PC-3 (cell line): Measurements from ENCODE around the gene HCFC1R1. TPM values are rescaled to one million over a fixed set of nuclear protein-coding genes. Genes with fewer than 3 reads are reported as not detected.
A peak's percentile ranks its signal among the peaks of the same experiment; 100 is the strongest.

Experiments used
- ATAC-seq: fragments of 200-7000 bp; cut with Tn5 transposase; 2 replicates; pipeline ENCODE4 v1.9.1; 2020; ENCODE audit warnings: mild to moderate bottlenecking, moderate library complexity
- BruUV-seq: library from RNA; stranded (reverse); fragments of 400-500 nt; replicated peaks from 2 replicates; lab custom pipeline; 2021; lab: Mats Ljungman, UMichigan
- CTCF ChIA-PET: fragments of 300-600 bp; sonication (Branson Sonifier 250); formaldehyde crosslinking; loops from one replicate; lab custom pipeline; 2022; ENCODE audit warnings: antibody characterized with exemption; lab: Charles Lee
- POLR2A ChIA-PET: fragments of 300-600 bp; sonication (Branson Sonifier 250); formaldehyde crosslinking; loops from one replicate; lab custom pipeline; 2022; ENCODE audit warnings: antibody characterized with exemption; ENCODE audit not compliant: unreplicated experiment; lab: Charles Lee
- DNase-seq: peaks from one replicate; pipeline ENCODE4 v3.0.0-alpha.2; 2015
- H2AFZ ChIP-seq: fragments of 300-600 bp; sonication (generic); 2 replicates; pipeline ENCODE4 v1.6.0; 2016; ENCODE audit warnings: antibody characterized with exemption, low read length
- H3F3A ChIP-seq: fragments of 300-600 bp; sonication (generic); one replicate; pipeline ENCODE4 v1.6.0; 2017; ENCODE audit warnings: antibody characterized with exemption, low read length, control low read depth, mild to moderate bottlenecking; ENCODE audit not compliant: unreplicated experiment
- H3K27ac ChIP-seq: fragments of 300-600 bp; sonication (generic); 2 replicates; pipeline ENCODE4 v1.5.1; 2016; ENCODE audit warnings: mild to moderate bottlenecking, low read length
- H3K27me3 ChIP-seq: fragments of 300-600 bp; sonication (generic); 2 replicates; pipeline ENCODE4 v1.6.1; 2016; ENCODE audit warnings: low read length, mixed read lengths
- H3K36me3 ChIP-seq: fragments of 300-600 bp; sonication (generic); 2 replicates; pipeline ENCODE4 v1.6.1; 2016; ENCODE audit warnings: low read depth, mixed run types, low read length, mixed read lengths
- H3K4me1 ChIP-seq: fragments of 300-600 bp; sonication (generic); 2 replicates; pipeline ENCODE4 v1.5.1; 2016; ENCODE audit warnings: low read length; ENCODE audit not compliant: insufficient read depth
- H3K4me2 ChIP-seq: fragments of 300-600 bp; sonication (generic); 2 replicates; pipeline ENCODE4 v1.6.0; 2016; ENCODE audit warnings: low read length
- H3K4me3 ChIP-seq: fragments of 300-600 bp; sonication (generic); 2 replicates; pipeline ENCODE4 v1.5.1; 2016; ENCODE audit warnings: mild to moderate bottlenecking, low read length, mixed read lengths
- H3K79me2 ChIP-seq: fragments of 300-600 bp; sonication (generic); 2 replicates; pipeline ENCODE4 v1.6.1; 2017; ENCODE audit warnings: low read length, mixed read lengths
- H3K9ac ChIP-seq: fragments of 300-600 bp; sonication (generic); 2 replicates; pipeline ENCODE4 v1.6.0; 2016; ENCODE audit warnings: mild to moderate bottlenecking, low read length
- H3K9me2 ChIP-seq: fragments of 300-600 bp; sonication (generic); replicated peaks from 2 replicates; pipeline ENCODE4 v1.6.1; 2016; ENCODE audit warnings: mixed run types, low read length, mixed read lengths
- H3K9me3 ChIP-seq: fragments of 300-600 bp; sonication (generic); 2 replicates; pipeline ENCODE4 v1.6.1; 2016; ENCODE audit warnings: low read length, mixed read lengths
- H4K20me1 ChIP-seq: fragments of 300-600 bp; sonication (generic); 2 replicates; pipeline ENCODE4 v1.6.1; 2016; ENCODE audit warnings: low read length, mixed read lengths
- CTCF ChIP-seq: fragments of 300-600 bp; sonication (generic); conservative IDR thresholded peaks from 2 replicates; pipeline ENCODE4 v1.5.1; 2017; ENCODE audit warnings: antibody characterized with exemption, low read depth, mild to moderate bottlenecking, low read length
- EZH2 ChIP-seq: fragments of 300-600 bp; sonication (generic); IDR thresholded peaks from one replicate; pipeline ENCODE4 v1.6.1; 2017; ENCODE audit warnings: antibody characterized with exemption, mild to moderate bottlenecking, low read length; ENCODE audit not compliant: unreplicated experiment
- EZH2phosphoT487 ChIP-seq: fragments of 300-600 bp; sonication (generic); IDR thresholded peaks from 2 replicates; pipeline ENCODE4 v1.6.1; 2018; ENCODE audit warnings: mild to moderate bottlenecking, antibody characterized with exemption, low read length, borderline replicate concordance
- intact Hi-C: fragments of 100-400 bp; cut with micrococcal nuclease; formaldehyde crosslinking; loops from 2 replicates; pipeline ENCODE4 v1.9.0; 2023
- total RNA-seq: library from RNA; depleted of rRNA; stranded (reverse); fragments of >200 nt; gene quantifications from 2 replicates; pipeline ENCODE4 v1.2.3, GENCODE V29; 2014

The HCFC1R1 gene
- total RNA-seq, 1 experiment from 2014 or later, result 56.4 TPM

GRCh38 chr16:3059041-3059722, 35.4 kb upstream of the HCFC1R1 start:
- intact Hi-C loops, result loop anchor here (1.0 kb wide), 1 partner anchor 65 kb away; no protein-coding TSS in a partner anchor
- Histone ChIP-seq H3K9ac (peak overlapping the region; percentile 88), H3K4me1 (no peaks in the 10 kb centered on the region), H3K4me2 (peak overlapping the region; percentile 98), H3K9me3 (no peaks in the 10 kb centered on the region), H3K27ac (no peak overlapping the region), H3K27me3 (no peaks in the 10 kb centered on the region), H3K9me2 (no peaks in the 10 kb centered on the region), H3K79me2 (no peaks in the 10 kb centered on the region), H2AFZ (peak overlapping the region; percentile 90), H3F3A (no peaks in the 10 kb centered on the region), H4K20me1 (no peaks in the 10 kb centered on the region), H3K4me3 (peak overlapping the region; percentile 86), H3K36me3 (no peaks in the 10 kb centered on the region)
- TF ChIP-seq CTCF, result peak; percentile 62
- TF ChIP-seq EZH2, result no peak
- TF ChIP-seq EZH2phosphoT487, result no peak
- no TSS peak for BruUV-seq
- ATAC-seq (peak; percentile 91), DNase-seq (peak; percentile 83)
- ChIA-PET POLR2A (interaction anchor here (0.6 kb wide), 1 partner anchor 444 kb away, joined by 4 read pairs; no protein-coding TSS in a partner anchor), CTCF (interaction anchor here (0.6 to 1.7 kb wide), 2 partner anchors 31 to 55 kb away, joined by 5 to 9 read pairs; no protein-coding TSS in a partner anchor)

- ChIA-PET POLR2A (no interaction called here), CTCF (interaction anchor here (0.6 to 1.7 kb wide), 4 partner anchors 13 to 56 kb away, joined by 3 to 9 read pairs (median 6); no protein-coding TSS in a partner anchor)
- BruUV-seq, result no TSS peak
- no peak overlapping the region for H3K27ac ChIP-seq
- no peaks in the 10 kb centered on the region for H3K79me2 ChIP-seq
- no peaks in the 10 kb centered on the region for H3K9me2 ChIP-seq
- peak overlapping the region; percentile 98 for H3K4me2 ChIP-seq
- no peaks in the 10 kb centered on the region for H3K36me3 ChIP-seq
- intact Hi-C loops, result loop anchor here (1.0 kb wide), 1 partner anchor 66 kb away; no protein-coding TSS in a partner anchor
- no peaks in the 10 kb centered on the region for H3K27me3 ChIP-seq
- no peak for TF ChIP-seq EZH2
- TF ChIP-seq EZH2phosphoT487, result no peak
- no peak; the same call in 1 of the 2 replicates for TF ChIP-seq CTCF
- H3K9me3 ChIP-seq, result no peaks in the 10 kb centered on the region
- peak overlapping the region; percentile 88 for H3K9ac ChIP-seq
- peak overlapping the region; percentile 86 for H3K4me3 ChIP-seq
- DNase-seq (peak; percentile 29), ATAC-seq (peak; percentile 50)
- H4K20me1 ChIP-seq, result no peaks in the 10 kb centered on the region
- no peaks in the 10 kb centered on the region for H3K4me1 ChIP-seq
- H2AFZ ChIP-seq, result peak overlapping the region; percentile 90
- no peaks in the 10 kb centered on the region for H3F3A ChIP-seq
Observed at GRCh38 chr16:3058139-3059030, 34.6 kb upstream of the HCFC1R1 start.
